M059J (cell line): ENCODE measurements around the gene STIP1. TPM values are rescaled to one million over a fixed set of nuclear protein-coding genes. Genes with fewer than 3 reads are reported as not detected.
A peak's percentile ranks its signal among the peaks of the same experiment; 100 is the strongest.
"Not testable (repeated sequence)": the region's sequence is repeated elsewhere in the genome, so short reads cannot be mapped to it uniquely, and the experiment has no call there.

Source experiments
- DNase-seq: peaks from one replicate; pipeline ENCODE4 v3.0.0-alpha.2; 2012; ENCODE audit warnings: low read depth
- total RNA-seq: library from RNA; depleted of rRNA; stranded (reverse); fragments of >200 nt; shearing (Covaris generic); gene quantifications from 2 replicates; pipeline ENCODE4 v1.2.3, GENCODE V29; 2014

STIP1 gene
- total RNA-seq, 1 experiment from 2014 or later = 310 TPM

DNA sequence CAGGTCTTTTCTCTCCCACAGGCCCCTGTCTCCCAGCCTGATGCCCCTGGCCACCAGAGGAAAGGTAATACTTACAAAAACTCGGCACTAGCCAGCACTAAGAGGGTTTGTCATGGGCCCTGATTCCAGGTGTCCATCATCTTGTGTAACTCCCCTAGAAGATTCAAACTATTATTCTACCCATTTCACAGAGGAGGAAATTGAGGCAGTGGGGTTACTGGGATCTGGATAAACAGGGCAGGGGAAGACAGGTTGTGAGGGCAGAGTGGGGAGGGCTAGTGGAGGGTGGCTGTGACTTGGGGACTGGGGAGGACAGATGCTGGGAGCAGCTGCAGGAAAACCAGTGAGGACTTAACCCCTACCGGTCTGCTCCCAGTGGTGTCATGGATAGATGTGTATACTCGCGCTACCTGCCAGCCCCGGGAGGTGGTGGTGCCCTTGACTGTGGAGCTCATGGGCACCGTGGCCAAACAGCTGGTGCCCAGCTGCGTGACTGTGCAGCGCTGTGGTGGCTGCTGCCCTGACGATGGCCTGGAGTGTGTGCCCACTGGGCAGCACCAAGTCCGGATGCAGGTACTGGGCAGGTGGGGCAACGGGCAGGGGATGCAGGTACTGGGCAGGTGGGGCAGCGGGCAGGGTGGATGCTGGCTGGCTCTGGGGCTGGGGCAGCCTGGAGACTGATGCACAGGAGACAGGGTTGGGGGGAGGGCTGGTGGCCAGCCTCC, 49.6 kb downstream of the STIP1 start:
- DNase-seq = no peak

GRCh38 chr11:64237484-64237951, 51.5 kb downstream of the STIP1 start:
- DNase-seq = no peak

- no peak for DNase-seq
These were observed 52.1 kb downstream of the STIP1 start for GRCh38 chr11:64238076-64238475.

DNA sequence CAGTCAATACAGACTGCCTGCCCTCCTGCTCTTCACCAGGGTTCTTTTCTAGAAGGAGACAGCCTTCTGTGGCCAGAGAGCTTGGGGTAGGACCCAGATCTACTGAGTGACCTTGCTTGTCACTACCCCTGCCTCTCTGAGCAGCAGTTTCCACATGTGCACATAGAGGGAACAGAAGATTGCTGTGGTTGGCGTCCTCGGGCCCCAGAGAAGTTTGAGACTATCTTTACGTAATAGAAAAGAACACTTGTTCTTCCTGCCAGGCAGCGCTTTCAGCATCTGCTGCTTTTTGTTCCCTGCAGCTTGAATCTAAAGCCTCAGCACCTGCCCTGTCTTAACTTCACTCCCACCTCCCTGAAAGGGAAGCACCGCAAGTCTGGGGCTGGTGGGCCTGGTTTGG, 53.0 kb downstream of the STIP1 start:
- DNase-seq = no peak

GRCh38 chr11:64239662-64240434, 53.9 kb downstream of the STIP1 start:
- DNase-seq = no peak

DNA sequence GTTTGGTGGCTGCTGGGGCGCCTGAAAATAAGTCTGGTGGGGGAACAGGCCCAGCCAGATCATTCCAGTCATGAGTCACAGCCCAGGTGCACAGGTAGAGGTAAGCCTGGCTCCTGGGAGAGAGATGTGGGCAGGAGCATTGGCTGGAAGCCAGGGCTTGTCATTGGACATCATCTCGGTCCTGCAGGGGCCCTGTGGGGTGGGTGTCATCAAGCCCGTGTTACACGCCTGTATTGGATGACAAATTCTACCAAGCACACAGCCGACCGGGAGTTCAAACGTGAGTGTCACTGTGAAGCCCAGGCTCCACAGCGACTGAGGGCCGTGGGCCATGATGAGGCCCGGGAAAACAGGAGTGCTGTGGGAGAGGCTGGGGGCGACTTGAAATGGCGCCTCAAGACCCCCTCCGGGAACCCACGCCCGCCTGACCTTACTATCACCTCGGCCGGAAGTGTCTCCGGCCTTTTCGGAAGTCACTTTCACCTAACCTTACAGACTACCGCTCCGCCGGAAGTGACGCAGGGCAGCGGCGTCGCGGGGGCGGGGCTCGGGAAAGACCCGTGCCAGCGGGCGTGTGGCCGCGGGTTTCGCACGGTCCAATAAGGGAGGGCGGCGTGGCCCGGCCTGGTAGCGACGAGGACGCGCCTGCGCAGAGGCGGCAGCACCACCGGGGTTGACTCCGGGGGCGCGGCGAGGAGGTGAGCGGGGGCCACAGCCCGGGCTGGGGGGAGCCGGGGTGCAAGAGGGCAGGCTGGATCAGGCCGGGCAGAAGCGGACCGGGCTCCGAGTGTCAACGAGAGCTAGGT, 54.7 kb downstream of the STIP1 start, which contains the start of gene FKBP2:
Gene FKBP2 (plus strand): TSS at position 661 of the 806 bp plus-strand sequence. CDS start 1,293 bp downstream, outside the sequence.
- DNase-seq = peak; percentile 96

GRCh38 chr11:64241241-64241490, 55.2 kb downstream of the STIP1 start:
- DNase-seq = peak; percentile 98

DNA sequence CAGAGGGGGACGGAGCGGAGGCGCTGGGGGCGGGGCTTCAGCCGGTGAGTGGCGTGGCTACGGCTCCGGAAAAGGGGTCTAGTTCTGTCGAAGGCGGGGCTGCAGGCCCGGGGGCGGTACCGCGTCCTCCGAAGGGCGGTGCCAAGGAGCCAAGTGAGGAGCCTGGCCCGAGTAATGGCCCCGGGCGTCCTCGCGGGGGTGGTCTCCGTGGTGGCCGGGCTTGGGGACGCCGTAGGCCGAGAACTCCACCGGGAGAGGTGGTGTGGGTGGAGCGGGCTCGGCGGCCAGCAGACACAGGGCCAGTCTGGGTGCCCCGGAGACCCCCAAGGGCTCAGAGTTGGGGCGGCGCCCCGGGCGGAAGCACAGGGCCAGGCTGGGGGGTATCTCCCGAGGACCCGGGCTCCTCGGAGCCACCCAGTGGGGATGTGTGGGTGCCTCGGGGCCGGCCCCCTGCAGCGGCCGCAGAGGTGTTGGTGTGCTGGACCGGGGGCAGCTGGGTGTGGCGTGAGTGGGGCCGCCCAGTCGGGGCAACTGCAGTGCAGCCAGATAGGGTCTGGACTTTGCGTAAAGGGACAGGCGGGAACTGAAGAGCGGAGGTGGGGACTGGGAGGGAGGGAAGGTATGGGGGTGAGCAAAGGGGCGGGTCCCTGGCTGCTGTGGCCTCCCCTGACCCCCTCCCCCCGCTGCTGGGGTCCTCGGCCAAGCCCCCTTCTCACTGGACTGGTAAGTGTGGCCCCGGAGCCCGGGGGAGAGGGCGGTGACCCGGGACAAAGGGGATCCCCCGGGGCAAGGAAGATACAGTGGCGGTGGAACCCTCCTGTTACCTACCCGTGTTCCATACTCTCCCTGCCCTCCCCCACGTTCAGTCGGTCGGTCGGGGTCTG, 55.8 kb downstream of the STIP1 start:
- peak; percentile 57 for DNase-seq

DNA sequence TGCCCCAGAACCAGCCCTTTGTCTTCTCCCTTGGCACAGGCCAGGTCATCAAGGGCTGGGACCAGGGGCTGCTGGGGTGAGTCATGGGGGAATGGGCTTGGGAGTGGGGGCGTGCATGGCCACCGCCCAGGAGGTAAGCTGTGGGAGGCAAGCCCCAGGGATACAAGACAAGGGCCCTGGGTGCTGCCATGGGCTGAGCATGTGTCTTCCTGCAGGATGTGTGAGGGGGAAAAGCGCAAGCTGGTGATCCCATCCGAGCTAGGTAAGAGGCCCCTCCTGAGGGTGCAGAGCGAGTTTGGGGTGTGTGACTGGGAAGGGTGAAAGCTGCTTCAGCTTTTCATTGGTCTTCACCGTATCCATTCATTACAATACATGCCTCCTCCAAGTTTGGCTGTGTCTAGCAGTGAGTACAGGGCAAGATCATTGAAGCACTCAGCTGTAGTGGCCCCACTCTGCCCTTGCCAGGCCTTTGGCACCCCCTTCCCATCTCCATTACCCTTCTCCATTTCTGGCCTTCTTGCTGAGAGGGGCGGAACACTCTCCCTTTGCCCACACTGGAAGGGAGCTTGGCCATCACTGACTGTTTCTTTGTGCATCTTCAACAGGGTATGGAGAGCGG, 57.4 kb downstream of the STIP1 start:
- no peak for DNase-seq

DNA sequence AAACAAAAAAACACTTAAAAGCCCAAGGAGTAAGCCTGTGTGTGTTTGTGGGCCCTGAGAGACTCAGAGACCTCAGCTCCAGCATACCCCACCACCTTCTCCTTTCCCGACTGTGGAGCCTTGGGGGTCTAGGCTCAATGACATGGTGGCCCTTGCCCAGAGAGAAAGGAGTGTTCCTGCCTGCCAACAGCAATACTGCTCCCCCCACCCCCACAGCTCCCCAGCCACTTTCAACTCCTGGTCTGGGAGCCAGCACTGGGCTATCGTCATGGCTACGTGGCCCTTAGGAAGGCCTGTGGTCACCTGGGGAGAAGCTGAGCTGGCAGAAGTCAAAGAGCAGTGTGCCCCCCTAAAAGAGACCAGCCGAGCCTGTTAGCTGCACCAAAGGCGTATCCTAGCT, 58.1 kb downstream of the STIP1 start:
- DNase-seq = peak; percentile 53

DNA sequence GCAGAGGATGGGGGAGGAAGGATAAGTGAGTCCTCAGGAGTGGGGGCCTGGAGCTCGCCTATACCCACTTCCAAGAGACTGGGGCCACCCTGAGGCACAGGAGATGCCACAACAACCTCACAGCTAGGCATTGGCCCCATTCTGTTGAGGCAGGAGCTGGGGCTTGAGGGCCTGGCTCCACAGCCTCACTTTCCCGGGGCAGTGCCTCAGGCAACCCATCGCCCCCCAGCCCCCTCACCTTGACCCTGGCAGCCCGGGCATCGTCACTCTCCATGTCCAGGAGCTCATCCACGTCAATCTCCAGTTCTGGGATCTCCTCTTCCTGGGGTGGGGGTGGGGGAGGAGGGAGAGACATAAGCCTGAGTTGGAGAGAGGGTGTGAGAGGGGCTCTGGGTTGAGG, 59.0 kb downstream of the STIP1 start:
- no peak for DNase-seq

- DNase-seq = peak; percentile 64
These were observed 59.4 kb downstream of the STIP1 start for GRCh38 chr11:64245401-64245796.

DNA sequence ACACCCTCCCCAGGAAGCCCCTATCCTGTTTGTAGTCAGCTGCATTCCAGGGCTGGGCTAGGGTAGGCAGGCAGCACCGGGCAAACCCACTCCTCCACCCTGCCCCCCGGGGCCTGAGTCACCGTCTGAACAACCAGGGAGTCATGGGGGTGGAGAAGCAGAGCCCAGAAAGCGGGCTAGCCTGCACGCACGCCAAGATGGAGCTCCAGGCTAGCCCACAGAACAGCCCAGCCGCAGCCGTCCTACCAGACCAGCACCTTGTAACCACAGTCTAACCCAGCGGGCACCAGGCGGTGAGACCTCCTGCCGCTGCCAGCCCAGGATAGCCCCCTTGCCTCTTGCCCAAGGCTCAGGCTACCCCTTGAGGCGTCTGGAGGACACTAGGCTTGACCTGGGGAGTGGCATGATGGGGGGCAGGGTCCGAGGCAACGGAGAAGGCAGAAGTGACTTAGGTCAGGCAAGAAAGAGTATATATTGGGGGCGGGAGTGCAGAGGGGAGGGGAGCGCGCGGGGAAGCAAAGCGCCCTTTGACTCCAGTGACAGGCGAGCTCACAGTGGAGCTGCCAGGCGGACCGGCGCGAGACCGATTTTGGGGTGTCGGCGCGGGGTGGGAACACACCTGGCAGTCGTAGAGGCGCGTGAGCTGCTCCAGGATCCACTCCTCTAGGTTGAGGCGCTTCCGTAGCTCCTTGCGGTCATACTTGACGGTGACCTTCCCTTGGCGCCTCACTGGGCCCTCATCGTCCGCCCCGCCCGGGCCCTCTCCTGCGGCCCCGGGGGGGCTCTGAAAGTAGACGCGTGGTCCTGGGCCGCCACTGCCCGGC, 60.0 kb downstream of the STIP1 start:
- DNase-seq = peak; percentile 99

- not testable (repeated sequence) for DNase-seq
These were observed 60.6 kb downstream of the STIP1 start for GRCh38 chr11:64246621-64246870.

DNA sequence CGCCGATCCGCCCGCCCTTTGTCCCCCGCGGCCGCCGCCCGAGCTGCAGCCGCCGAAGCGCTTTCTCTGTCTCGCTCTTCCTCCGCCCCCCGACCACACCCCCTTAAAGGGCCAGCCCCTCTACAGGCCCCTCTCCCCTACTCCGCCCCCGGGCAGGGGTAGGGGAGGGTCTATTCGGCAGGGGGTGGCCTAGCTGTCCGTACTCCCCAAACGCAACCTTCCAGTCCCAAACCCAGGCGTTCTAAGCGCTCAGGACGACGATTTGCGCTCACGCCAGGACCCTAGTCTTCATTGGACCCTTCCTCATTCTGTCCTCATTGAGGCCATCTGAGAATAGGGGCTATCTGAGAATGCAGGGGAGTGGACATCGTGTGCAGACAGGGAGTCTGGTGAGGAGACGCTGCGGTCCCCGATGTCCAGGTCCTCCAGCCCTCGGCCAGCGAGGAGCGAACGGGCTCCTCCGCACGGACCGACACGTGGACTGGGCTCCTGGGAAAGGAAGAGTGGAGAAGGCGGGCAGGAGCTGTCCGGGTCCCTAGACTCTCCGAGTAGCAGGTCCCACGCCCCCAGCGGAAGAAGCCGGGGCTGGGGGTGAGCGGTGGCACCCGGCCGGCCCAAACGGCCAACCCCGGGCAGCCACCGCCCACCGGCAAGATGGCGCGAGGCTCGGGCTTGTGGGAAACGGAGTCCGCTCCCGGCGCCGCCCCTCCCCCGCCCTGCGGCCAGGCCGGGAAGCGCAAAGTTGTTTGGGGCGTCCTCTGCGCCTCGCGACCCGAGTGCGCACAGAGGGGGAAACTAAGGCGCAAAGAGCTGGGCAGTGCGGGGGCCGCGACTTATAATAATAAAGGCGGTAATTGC, 61.1 kb downstream of the STIP1 start, which contains the start of gene PPP1R14B:
Gene PPP1R14B (minus strand): TSS at position 73 of the 858 bp plus-strand sequence. CDS start 270 bp downstream, outside the sequence.
- DNase-seq = peak; percentile 88

DNA sequence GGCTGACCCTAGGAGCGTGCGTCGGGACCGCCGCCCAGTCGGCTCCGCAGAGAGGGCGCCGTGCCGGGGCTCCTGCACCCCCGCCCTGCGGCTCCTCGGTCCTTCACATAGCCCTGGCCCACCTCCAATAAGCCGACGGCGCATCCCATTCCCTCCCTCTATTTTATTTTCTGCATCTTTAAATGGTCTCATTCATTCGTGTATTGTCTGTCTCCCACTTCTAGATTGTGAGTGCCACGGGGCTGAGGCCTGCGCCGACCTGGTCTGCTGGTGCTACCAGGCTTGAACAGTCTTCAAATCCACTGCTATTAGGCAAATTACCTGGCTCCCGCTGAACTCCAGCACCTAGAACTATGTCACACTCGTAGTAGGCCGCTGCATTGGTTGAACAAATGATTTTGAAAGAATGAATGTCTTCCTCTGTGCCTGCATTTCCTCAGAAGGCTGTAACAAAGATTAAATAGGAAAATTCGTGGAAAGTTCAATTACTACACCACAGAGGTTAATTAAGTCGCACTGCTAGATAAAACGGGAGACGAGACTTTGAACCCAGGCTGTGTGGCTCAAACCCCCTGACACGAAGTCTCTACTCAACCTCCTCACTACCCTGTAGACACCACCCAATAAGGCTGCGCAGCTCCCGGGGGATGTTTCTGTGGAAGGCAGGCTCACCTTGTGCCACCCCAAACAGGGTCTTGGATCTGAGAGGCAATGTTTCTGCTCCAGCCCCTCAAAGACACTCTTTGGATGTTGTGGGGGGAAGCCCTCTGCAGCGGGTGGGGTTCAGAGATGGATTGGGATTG, 62.0 kb downstream of the STIP1 start:
- DNase-seq = no peak

- DNase-seq = no peak
These were observed 62.6 kb downstream of the STIP1 start for GRCh38 chr11:64248578-64248977.

DNA sequence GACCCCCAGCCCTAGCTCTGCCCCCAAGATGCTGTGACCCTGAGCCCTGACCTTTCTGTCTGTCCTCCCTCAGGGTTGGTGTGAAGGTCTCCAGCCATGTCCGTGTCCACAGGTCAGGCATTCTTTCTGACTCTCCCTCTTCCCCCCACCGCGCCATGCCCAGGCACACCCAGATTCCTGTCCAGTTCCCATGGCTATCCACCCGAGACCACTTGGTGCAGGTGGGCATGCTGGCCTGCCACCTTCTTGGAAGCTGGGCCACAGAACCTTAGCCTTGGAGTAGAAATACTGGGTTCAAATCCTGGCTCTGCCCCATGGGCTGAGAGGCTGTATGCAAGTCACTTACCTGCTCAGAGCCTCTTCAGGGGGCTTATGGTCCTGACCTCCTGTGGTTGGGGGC, 63.1 kb downstream of the STIP1 start:
- no peak for DNase-seq
